Nephron progenitor cell (in vitro differentiated cells): ENCODE data around the gene TMEM74B.
"Not testable (repeated sequence)": the region's sequence is repeated elsewhere in the genome, so short reads cannot be mapped to it uniquely, and the experiment has no call there.

Source experiments
- DNase-seq: peaks from one replicate; pipeline ENCODE4 v3.0.0; 2021
- H3K27ac Mint-ChIP-seq: 2 replicates; pipeline ENCODE4 v1.8.0; 2021; ENCODE audit warnings: mild to moderate bottlenecking, moderate library complexity, mixed read lengths
- H3K27me3 Mint-ChIP-seq: 2 replicates; pipeline ENCODE4 v1.8.0; 2021; ENCODE audit warnings: mild to moderate bottlenecking, low read depth, mixed read lengths; ENCODE audit not compliant: poor library complexity
- H3K36me3 Mint-ChIP-seq: 2 replicates; pipeline ENCODE4 v1.8.0; 2021; ENCODE audit warnings: low read depth, mixed read lengths
- H3K4me1 Mint-ChIP-seq: 2 replicates; pipeline ENCODE4 v1.8.0; 2021; ENCODE audit warnings: mixed read lengths
- H3K4me3 Mint-ChIP-seq: 2 replicates; pipeline ENCODE4 v1.8.0; 2021; ENCODE audit warnings: mild to moderate bottlenecking, moderate library complexity, mixed read lengths
- H3K9me3 Mint-ChIP-seq: 2 replicates; pipeline ENCODE4 v1.8.0; 2021; ENCODE audit warnings: mild to moderate bottlenecking, moderate library complexity, mixed read lengths
- CTCF ChIP-seq: fragments of 200-600 bp; sonication (generic); IDR thresholded peaks from 2 replicates; pipeline ENCODE4 v1.5.0; 2021; ENCODE audit warnings: antibody characterized with exemption

Gene TMEM74B

GRCh38 chr20:1150218-1150617 is 34.6 kb downstream of the TMEM74B start:
- Mint-ChIP-seq H3K9me3 (no peaks in the 10 kb centered on the region), H3K36me3 (peaks cover 67% of the 10 kb centered on the region), H3K4me3 (no peak overlapping the region), H3K27me3 (no peaks in the 10 kb centered on the region), H3K27ac (no peak overlapping the region), H3K4me1 (no peaks in the 10 kb centered on the region)
- TF ChIP-seq CTCF, result no peak
- no peak for DNase-seq

- DNase-seq, H3K9me3 Mint-ChIP-seq, H3K27ac Mint-ChIP-seq, H3K27me3 Mint-ChIP-seq, H3K4me3 Mint-ChIP-seq, H3K4me1 Mint-ChIP-seq: not testable (repeated sequence)
- H3K36me3 Mint-ChIP-seq, result peaks cover 63% of the 10 kb centered on the region
These were observed 35.0 kb downstream of the TMEM74B start for GRCh38 chr20:1149812-1150211.

GRCh38 chr20:1146957-1147356 is 37.8 kb downstream of the TMEM74B start:
- H3K4me3 Mint-ChIP-seq, result no peak overlapping the region
- DNase-seq, result no peak

GRCh38 chr20:1144401-1145172 is 40.2 kb downstream of the TMEM74B start:
- Mint-ChIP-seq H3K27ac (peak overlapping the region; percentile 89), H3K36me3 (peaks cover 63% of the 10 kb centered on the region)

More at GRCh38 chr20:1146957-1147356, 37.8 kb downstream of the TMEM74B start:
- Mint-ChIP-seq H3K27ac (no peak overlapping the region), H3K36me3 (peaks cover 58% of the 10 kb centered on the region), H3K9me3 (no peaks in the 10 kb centered on the region), H3K4me1 (no peaks in the 10 kb centered on the region), H3K27me3 (no peaks in the 10 kb centered on the region)
- TF ChIP-seq CTCF, result no peak

GRCh38 chr20:1137236-1137635 is 47.5 kb downstream of the TMEM74B start:
- Mint-ChIP-seq H3K4me1 (no peaks in the 10 kb centered on the region), H3K36me3 (peaks cover 92% of the 10 kb centered on the region), H3K9me3 (peaks cover 8% of the 10 kb centered on the region), H3K27ac (no peak overlapping the region), H3K4me3 (no peak overlapping the region), H3K27me3 (no peaks in the 10 kb centered on the region)
- no peak for TF ChIP-seq CTCF
- DNase-seq, result no peak

More at GRCh38 chr20:1144401-1145172, 40.2 kb downstream of the TMEM74B start:
- DNase-seq, result no peak
- Mint-ChIP-seq H3K27me3 (no peaks in the 10 kb centered on the region), H3K9me3 (no peaks in the 10 kb centered on the region), H3K4me1 (no peaks in the 10 kb centered on the region), H3K4me3 (no peak overlapping the region)
- TF ChIP-seq CTCF, result no peak

GRCh38 chr20:1134836-1135235 is 49.9 kb downstream of the TMEM74B start:
- no peak for DNase-seq
- Mint-ChIP-seq H3K9me3 (peaks cover 8% of the 10 kb centered on the region), H3K4me3 (no peak overlapping the region), H3K36me3 (peaks cover 93% of the 10 kb centered on the region), H3K27ac (no peak overlapping the region), H3K4me1 (peaks cover 7% of the 10 kb centered on the region), H3K27me3 (no peaks in the 10 kb centered on the region)
- TF ChIP-seq CTCF, result no peak
